NCI-H82 treated with DMSO at 0.1 percent for 48 hours (cell line): ENCODE data around the gene NBAS.
"Not testable (repeated sequence)": the region's sequence is repeated elsewhere in the genome, so short reads cannot be mapped to it uniquely, and the experiment has no call there.

Experiments
- DNase-seq: peaks from one replicate; lab custom pipeline; 2025; ENCODE audit not compliant: unreplicated experiment; lab: John Stamatoyannopoulos, UW

The NBAS gene

DNA sequence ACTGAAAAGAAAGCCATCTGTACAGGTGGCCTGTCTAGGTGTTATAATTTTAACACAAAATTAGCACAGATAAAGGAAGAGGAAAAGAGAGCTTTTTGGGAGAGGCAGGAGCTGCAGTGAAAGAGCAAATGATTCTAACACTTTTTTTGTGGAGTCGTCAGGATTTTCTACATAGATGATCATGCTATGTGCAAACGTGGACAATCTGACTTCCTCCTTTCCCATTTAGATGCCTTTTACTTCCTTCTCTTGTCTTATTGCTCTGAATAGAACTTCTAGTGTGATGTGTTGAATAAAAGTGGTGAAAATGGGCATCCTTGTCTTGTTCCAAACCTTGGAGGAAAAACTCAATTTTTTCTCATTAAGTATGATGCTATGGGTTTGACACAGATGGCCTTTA lies 334.5 kb downstream of the NBAS start:
- DNase-seq: no peak

GRCh38 chr2:15225131-15225530 lies 336.0 kb downstream of the NBAS start:
- DNase-seq: no peak

DNA sequence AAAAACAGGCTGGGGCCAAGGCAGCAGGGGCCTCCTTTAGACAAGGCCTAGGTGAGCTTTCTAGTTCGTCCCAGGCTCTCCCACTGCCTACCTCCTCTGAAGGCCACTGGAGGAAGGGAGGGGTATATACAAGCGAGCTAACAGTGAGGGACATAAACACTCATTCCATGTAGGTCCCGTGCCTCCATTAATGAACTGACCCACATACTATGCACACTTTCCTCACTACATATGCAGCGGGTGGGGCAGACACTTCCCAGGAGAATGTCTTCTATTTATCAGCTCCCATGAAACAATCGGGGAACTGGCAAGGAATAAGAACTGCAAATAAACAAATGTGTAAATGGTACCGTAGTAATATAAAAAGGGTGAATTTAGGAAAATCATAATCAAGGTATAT lies 336.5 kb downstream of the NBAS start:
- no peak for DNase-seq

DNA sequence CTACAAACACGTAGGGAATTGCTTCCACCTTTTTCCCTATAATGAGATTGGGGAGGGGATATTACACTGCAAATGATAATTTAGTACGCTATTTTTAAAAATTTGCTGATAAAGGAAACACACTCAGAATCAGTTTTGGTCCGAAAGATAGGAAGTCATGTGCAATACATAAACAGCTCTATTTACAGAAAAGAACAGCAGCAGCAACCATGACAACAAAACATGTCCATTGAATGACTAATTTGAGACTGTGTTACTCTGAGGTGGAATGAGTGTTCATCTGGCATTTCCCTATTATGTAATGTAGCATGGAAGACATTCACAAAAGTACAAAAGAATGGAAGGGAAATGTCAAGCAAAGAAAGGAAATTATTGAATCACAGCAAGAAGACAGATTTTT lies 337.2 kb downstream of the NBAS start:
- DNase-seq: no peak

DNA sequence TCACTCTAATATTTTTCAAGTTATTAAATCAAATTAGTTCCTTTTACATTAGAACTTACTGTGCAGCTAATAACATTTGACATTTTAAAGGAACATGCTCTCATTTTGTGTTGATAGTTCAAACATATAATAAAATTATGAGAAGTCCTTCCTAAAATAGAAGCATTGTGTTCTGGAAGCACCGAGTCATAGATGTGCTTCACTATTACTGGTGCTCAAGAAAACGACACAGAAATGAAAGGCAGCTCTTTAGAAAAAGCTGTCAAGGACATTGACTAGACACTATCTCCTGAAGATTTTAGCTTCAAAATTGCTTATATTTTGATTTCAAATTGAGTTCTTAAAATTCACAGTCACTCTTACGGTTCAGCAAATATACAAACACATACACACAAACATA lies 338.3 kb downstream of the NBAS start:
- DNase-seq: no peak

GRCh38 chr2:15220603-15221002 lies 340.5 kb downstream of the NBAS start:
- DNase-seq: peak; percentile 66

DNA sequence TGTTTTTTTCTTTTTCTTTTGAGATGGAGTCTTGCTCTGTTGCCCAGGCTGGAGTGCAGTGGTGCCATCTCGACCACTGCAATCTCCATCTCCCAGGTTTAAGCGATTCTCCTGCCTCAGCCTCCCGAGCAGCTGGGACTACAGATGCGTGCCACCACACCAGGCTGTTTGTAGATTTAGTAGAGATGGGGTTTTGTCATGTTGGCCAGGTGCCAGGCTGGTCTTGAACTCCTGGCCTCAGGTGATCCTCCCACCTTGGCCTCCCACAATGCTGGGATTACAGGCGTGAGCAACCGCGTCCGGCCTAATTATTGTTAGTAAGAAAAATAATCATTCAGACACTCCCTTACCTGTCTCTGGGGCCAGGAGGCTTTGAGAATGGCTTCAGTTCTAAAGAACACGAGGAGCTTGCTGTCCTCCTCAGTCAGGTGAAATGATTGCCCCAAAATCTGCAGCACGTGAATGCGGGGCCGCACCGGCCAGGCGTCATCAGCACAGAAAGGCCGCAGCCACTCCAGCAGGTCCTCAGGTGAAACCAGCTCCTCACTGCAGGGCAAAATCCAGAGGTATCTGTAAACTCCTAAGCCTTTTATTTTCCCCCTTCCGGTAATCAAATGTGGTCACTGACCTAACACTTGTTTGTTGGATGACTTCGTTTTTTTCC lies 342.6 kb downstream of the NBAS start:
- no peak for DNase-seq

DNA sequence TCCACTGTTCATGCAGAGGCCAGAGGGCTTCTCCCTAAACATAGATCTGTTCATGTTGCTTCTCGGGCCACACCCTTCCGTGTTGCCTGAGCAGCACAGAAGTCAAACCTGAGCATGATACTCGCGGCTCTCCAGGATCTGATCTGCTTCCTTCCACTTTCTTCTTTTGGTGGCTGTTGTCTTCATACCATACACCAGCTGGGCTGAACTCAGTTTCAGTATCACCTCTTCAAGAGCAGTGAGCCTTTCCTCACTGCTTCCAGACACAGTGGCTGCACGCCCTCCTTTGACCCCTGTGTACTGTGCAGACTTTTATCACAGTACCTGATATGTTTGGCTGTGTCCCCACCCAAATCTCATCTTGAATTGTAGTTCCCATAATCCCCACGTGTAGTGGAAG lies 348.9 kb downstream of the NBAS start:
- no peak for DNase-seq

GRCh38 chr2:15210542-15210941 lies 350.6 kb downstream of the NBAS start:
- not testable (repeated sequence) for DNase-seq

DNA sequence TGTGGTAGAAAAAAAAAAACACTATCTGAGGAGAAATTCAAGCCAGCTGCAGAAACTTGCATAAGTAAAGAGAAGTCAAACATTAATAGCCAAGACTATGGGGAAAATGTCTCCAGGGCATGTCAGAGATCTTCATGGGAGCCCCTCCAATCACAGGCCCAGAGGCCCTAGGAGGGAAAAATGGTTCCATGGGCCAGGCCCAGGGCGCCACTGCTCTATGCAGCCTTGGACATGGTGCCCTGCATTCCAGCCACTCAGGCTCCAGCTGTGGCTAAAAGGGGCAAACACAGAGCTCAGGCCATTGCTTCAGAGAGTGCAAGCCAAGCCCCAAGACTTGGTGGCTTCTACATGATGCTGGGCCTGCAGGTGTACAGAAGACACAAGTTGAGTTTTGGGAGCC lies 354.7 kb downstream of the NBAS start:
- DNase-seq: no peak

DNA sequence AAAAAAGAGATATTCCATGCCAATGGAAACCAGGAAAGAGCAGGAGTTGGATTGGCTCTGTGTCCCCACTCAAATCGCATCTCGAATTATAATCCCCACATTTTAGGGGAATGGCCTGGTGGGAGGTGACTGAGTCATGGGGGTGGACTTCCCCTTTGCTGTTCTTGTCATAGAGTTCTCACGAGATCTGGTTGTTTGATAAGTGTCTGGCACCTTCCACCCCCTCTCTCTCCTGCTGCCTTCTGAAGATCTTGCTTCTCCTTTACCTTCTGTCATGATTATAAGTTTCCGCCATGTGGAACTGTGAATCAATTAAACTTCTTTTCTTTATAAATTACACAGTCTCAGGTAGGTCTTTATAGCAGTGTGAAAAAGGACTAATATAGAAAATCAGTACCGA lies 355.6 kb downstream of the NBAS start:
- DNase-seq: no peak

- no peak for DNase-seq
Measured at GRCh38 chr2:15201009-15201408, 360.1 kb downstream of the NBAS start.

DNA sequence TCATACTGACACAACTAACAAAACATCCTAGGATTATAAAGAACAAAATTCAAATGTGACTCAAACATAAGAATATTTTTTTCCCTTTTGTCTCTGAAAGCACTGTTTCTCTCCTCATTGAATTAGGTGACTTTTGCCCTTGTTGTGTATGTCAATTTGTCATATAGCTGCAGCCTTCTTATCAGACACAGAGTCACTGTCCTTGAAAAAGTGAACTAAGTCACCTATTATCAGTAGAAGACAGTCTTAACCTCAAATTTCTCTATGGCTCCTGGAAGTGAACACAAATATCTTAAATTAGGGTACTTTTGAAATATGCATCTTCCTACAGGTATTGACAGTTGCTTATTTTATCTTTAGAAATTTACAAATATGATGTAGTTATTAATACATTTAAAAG lies 360.6 kb downstream of the NBAS start:
- no peak for DNase-seq

- DNase-seq: no peak
Measured at GRCh38 chr2:15198051-15198450, 363.1 kb downstream of the NBAS start.

DNA sequence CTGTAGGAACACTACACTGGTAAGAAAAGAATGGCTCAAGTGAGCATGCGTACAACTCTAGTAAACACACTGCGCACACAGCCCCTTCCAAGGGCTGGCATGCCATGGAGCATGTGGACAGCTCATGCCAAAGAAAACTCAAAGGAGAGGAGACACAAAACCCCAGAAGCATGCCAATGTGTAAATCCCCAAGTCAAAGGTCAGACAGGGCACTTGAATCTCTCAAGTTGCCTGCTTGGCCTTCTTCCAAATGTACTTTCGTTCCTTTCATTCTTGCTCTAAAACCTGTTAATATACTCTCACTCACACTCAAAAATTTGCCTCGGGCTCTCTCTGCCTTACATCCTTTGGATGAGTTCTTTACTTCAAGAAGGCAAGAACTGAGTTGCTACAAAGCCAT lies 365.3 kb downstream of the NBAS start:
- no peak for DNase-seq

GRCh38 chr2:15191789-15192188 lies 369.3 kb downstream of the NBAS start:
- DNase-seq: no peak

- DNase-seq: no peak
Measured at GRCh38 chr2:15189216-15189615, 371.9 kb downstream of the NBAS start.

DNA sequence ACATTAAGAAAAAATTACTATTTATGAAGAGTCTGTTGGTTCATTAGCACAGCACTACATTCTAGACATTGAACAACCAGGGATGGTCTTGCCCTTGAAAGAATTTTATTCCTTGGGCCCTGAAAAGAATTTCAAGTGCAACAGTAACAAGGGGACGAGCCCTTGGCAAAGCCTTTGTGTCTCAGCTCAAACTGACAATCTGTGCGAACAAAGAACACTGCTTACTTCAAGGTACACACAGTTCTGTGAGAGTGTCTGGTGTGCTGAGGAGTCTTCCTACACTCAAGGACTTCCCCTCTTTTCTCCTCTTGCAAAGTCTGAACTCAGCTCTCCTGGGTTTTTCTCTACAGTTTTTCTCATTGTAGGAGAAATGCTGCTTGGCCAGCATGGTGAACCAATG lies 373.4 kb downstream of the NBAS start:
- DNase-seq: no peak

- DNase-seq: no peak
Measured at GRCh38 chr2:15186118-15186517, 375.0 kb downstream of the NBAS start.

DNA sequence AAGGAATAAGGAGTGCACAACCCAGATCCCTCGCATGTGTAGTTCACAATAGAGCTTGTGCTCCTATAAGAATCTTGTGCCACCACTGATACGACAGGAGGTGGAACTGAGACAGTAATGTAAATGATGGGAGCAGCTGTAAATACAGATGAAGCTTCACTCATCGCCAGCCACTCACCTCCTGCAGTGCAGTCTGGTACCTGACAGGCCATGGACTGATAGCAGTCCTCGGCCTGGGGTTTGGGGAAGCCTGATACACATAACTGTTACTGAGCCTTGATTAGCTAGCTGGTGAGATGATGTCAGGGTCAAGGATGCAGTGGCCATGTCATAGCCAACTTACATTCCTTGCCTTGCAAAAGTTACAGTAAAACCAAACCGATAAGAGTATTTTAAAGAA lies 376.6 kb downstream of the NBAS start:
- DNase-seq: no peak

GRCh38 chr2:15182275-15182674 lies 378.9 kb downstream of the NBAS start:
- DNase-seq: no peak

DNA sequence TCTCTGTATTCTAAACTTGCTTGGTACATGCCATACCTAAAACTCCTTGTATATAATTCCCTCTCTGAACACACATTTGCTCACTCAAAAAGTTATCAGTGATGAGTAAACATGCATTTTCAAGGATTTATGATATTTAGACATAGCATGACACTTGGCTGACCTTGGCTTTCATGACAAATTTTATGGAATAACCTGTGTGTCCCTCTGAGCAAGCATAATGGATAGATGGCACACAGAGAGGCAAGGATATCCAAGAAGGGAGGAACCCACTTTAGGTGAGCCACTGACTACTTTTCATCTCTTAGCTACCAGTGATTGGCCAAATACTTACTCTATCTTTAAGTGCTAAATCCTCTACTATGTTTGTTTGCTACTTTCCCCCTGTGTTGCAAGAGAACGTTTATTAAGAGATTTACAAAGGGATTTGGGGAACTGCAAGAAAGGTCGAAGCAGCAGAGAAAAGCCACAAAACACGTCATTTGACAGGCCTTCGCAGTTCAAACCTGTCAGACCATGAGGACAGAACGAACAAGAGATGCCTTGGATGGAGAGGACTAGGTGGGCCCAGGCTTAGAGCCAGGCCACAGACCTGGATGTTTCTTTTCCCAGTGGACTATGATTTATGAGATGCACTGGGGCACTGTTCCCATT lies 379.9 kb downstream of the NBAS start:
- DNase-seq: no peak

- DNase-seq: no peak
Measured at GRCh38 chr2:15180379-15180778, 380.8 kb downstream of the NBAS start.
